Activated naive CD8-positive, alpha-beta T cell treated with anti-CD3 and anti-CD28 coated beads, Interleukin-2, amount 50 U/mL, for 16 hours (primary cell): Measurements from ENCODE around the gene CABLES1.

Experiments used
- DNase-seq: peaks from one replicate; pipeline ENCODE4 v3.0.0-alpha.2; 2020; ENCODE audit warnings: low read depth, low spot score

Gene CABLES1

GRCh38 chr18:23189768-23190661 is 54.7 kb downstream of the CABLES1 start:
- no peak for DNase-seq

- DNase-seq = no peak
These were observed 55.9 kb downstream of the CABLES1 start for GRCh38 chr18:23191232-23191631.

- DNase-seq = no peak
These were observed 58.5 kb downstream of the CABLES1 start for GRCh38 chr18:23193742-23194141.

- no peak for DNase-seq
These were observed 59.1 kb downstream of the CABLES1 start for GRCh38 chr18:23194155-23194996.

GRCh38 chr18:23194997-23195957 is 60.0 kb downstream of the CABLES1 start:
- DNase-seq = no peak

- no peak for DNase-seq
These were observed 61.1 kb downstream of the CABLES1 start for GRCh38 chr18:23196119-23197007.

GRCh38 chr18:23198217-23198845 is 63.0 kb downstream of the CABLES1 start:
- no peak for DNase-seq

GRCh38 chr18:23200756-23201155 is 65.5 kb downstream of the CABLES1 start:
- no peak for DNase-seq

GRCh38 chr18:23201741-23202140 is 66.5 kb downstream of the CABLES1 start:
- no peak for DNase-seq

GRCh38 chr18:23203891-23204432 is 68.7 kb downstream of the CABLES1 start:
- DNase-seq = no peak

- DNase-seq = no peak
These were observed 69.4 kb downstream of the CABLES1 start for GRCh38 chr18:23204589-23205235.

- no peak for DNase-seq
These were observed 70.7 kb downstream of the CABLES1 start for GRCh38 chr18:23205980-23206379.

GRCh38 chr18:23207191-23207955 is 72.1 kb downstream of the CABLES1 start:
- DNase-seq = no peak

- DNase-seq = no peak
These were observed 72.7 kb downstream of the CABLES1 start for GRCh38 chr18:23207994-23208393.

GRCh38 chr18:23208600-23208999 is 73.3 kb downstream of the CABLES1 start:
- DNase-seq = no peak

- no peak for DNase-seq
These were observed 73.7 kb downstream of the CABLES1 start for GRCh38 chr18:23209031-23209430.

GRCh38 chr18:23209796-23210195 is 74.5 kb downstream of the CABLES1 start:
- DNase-seq = no peak

- DNase-seq = no peak
These were observed 75.2 kb downstream of the CABLES1 start for GRCh38 chr18:23210526-23210925.
